Mesenchymal stem cell (in vitro differentiated cells and primary cell): ENCODE measurements around the gene KDSR.

Source experiments
- DNase-seq: peaks from one replicate; pipeline ENCODE4 v3.0.0-alpha.2; 2013
- H2AFZ ChIP-seq: one replicate; pipeline ENCODE4 v1.6.1; 2013; ENCODE audit warnings: low read depth, mild to moderate bottlenecking, control low read depth, inconsistent platforms, low read length, moderate library complexity
- H2AK5ac ChIP-seq: 2 replicates; pipeline ENCODE4 v1.6.1; 2013; ENCODE audit warnings: low read length, moderate library complexity, mild to moderate bottlenecking, inconsistent platforms; ENCODE audit not compliant: severe bottlenecking
- H2BK120ac ChIP-seq: one replicate; pipeline ENCODE4 v1.6.1; 2013; ENCODE audit warnings: low read depth, mild to moderate bottlenecking, inconsistent platforms, low read length, moderate library complexity
- H2BK12ac ChIP-seq, 2 experiments: one replicate each; pipeline ENCODE4 v1.6.1; 2013; ENCODE audit warnings: inconsistent platforms in 2 of 2, low read length in 2 of 2, mild to moderate bottlenecking in 2 of 2, moderate library complexity in 2 of 2, control low read depth in 1 of 2
- H2BK15ac ChIP-seq: one replicate; pipeline ENCODE4 v1.6.1; 2013; ENCODE audit warnings: mild to moderate bottlenecking, low read depth, inconsistent platforms; ENCODE audit not compliant: poor library complexity, severe bottlenecking
- H2BK5ac ChIP-seq: 2 replicates; pipeline ENCODE4 v1.6.1; 2013; ENCODE audit warnings: low read depth, mild to moderate bottlenecking, low read length, control low read depth, inconsistent platforms; ENCODE audit not compliant: poor library complexity, severe bottlenecking
- H3K14ac ChIP-seq, 2 experiments: one replicate each; pipeline ENCODE4 v1.6.1; 2013; ENCODE audit warnings: inconsistent platforms in 2 of 2, low read length in 2 of 2, control low read depth in 1 of 2, mild to moderate bottlenecking in 1 of 2, moderate library complexity in 1 of 2
- H3K18ac ChIP-seq, 2 experiments: one replicate each; pipeline ENCODE4 v1.6.1; 2013; ENCODE audit warnings: inconsistent platforms in 2 of 2, low read length in 2 of 2, control low read depth in 1 of 2, low read depth in 1 of 2, mild to moderate bottlenecking in 1 of 2
- H3K23ac ChIP-seq, 2 experiments: one replicate each; pipeline ENCODE4 v1.6.1; 2013; ENCODE audit warnings: inconsistent platforms in 2 of 2, low read length in 2 of 2, mild to moderate bottlenecking in 2 of 2, moderate library complexity in 2 of 2, control low read depth in 1 of 2
- H3K27ac ChIP-seq: 2 replicates; pipeline ENCODE4 v1.5.1; 2013; ENCODE audit warnings: mild to moderate bottlenecking, moderate library complexity, low read length, control low read depth, inconsistent platforms; ENCODE audit not compliant: poor library complexity, severe bottlenecking
- H3K27me3 ChIP-seq, 2 experiments: 2 replicates each; pipeline versions ENCODE4 v1.6.1 to v1.7.0; 2013; ENCODE audit warnings: low read length in 2 of 2, mild to moderate bottlenecking in 2 of 2, moderate library complexity in 2 of 2, control low read depth in 1 of 2, inconsistent platforms in 1 of 2; ENCODE audit not compliant: control insufficient read depth in 1 of 2, insufficient read depth in 1 of 2
- H3K36me3 ChIP-seq, 2 experiments: 2 replicates each; pipeline versions ENCODE4 v1.6.1 to v1.7.0; 2013; ENCODE audit warnings: low read length in 2 of 2, control low read depth in 1 of 2, inconsistent platforms in 1 of 2, low read depth in 1 of 2, mild to moderate bottlenecking in 1 of 2; ENCODE audit not compliant: insufficient read depth in 2 of 2, control insufficient read depth in 1 of 2
- H3K4ac ChIP-seq, 2 experiments: one replicate each; pipeline ENCODE4 v1.6.1; 2013; ENCODE audit warnings: inconsistent platforms in 2 of 2, low read length in 2 of 2, mild to moderate bottlenecking in 2 of 2, moderate library complexity in 2 of 2, control low read depth in 1 of 2, low read depth in 1 of 2
- H3K4me1 ChIP-seq: 2 replicates; pipeline ENCODE4 v1.6.1; 2013; ENCODE audit warnings: low read depth, low read length, control low read depth; ENCODE audit not compliant: control insufficient read depth, insufficient read depth
- H3K4me2 ChIP-seq: 2 replicates; pipeline ENCODE4 v1.6.1; 2013; ENCODE audit warnings: low read length, mild to moderate bottlenecking, inconsistent platforms; ENCODE audit not compliant: poor library complexity, severe bottlenecking
- H3K4me3 ChIP-seq, 2 experiments: 2 replicates each; pipeline versions ENCODE4 v1.5.1 to v1.7.0; 2013; ENCODE audit warnings: low read length in 2 of 2, mild to moderate bottlenecking in 2 of 2, control low read depth in 1 of 2, low read depth in 1 of 2; ENCODE audit not compliant: insufficient read depth in 1 of 2
- H3K79me1 ChIP-seq: replicated peaks from 2 replicates; pipeline ENCODE4 v1.6.1; 2013; ENCODE audit warnings: mild to moderate bottlenecking, control low read depth, low read length, inconsistent platforms; ENCODE audit not compliant: poor library complexity, severe bottlenecking
- H3K9ac ChIP-seq: 2 replicates; pipeline ENCODE4 v1.7.0; 2013; ENCODE audit warnings: mild to moderate bottlenecking, low read length, moderate library complexity
- H3K9me3 ChIP-seq: 2 replicates; pipeline ENCODE4 v1.7.0; 2013; ENCODE audit warnings: mild to moderate bottlenecking, low read length; ENCODE audit not compliant: control insufficient read depth
- H4K8ac ChIP-seq: one replicate; pipeline ENCODE4 v1.6.1; 2013; ENCODE audit warnings: inconsistent platforms, mild to moderate bottlenecking, low read length, moderate library complexity
- H4K91ac ChIP-seq: one replicate; pipeline ENCODE4 v1.6.1; 2013; ENCODE audit warnings: mild to moderate bottlenecking, low read length, inconsistent platforms
- WGBS: methylation state at CpG from one replicate; pipeline ENCODE4 v1.1.7; 2013; ENCODE audit warnings: mixed read lengths; 5-methylcytosine and 5-hydroxymethylcytosine counted together

The KDSR gene

GRCh38 chr18:63397349-63397748 is 30.3 kb upstream of the KDSR start:
- H3K79me1 ChIP-seq: peaks cover 17% of the 10 kb centered on the region
- H4K8ac ChIP-seq: no peak overlapping the region
- no peak overlapping the region for H3K18ac ChIP-seq
- H3K27ac ChIP-seq: no peak overlapping the region
- no peak overlapping the region for H2AK5ac ChIP-seq
- no peaks in the 10 kb centered on the region for H3K9me3 ChIP-seq
- H3K27me3 ChIP-seq: no peaks in the 10 kb centered on the region
- no peak overlapping the region for H3K23ac ChIP-seq
- H3K4me2 ChIP-seq: no peak overlapping the region
- H2BK120ac ChIP-seq: no peak overlapping the region
- no peak overlapping the region for H2BK15ac ChIP-seq
- H3K4me3 ChIP-seq: no peak overlapping the region
- no peak overlapping the region for H2BK12ac ChIP-seq
- H2BK5ac ChIP-seq: no peak overlapping the region
- no peak overlapping the region for H3K9ac ChIP-seq
- no peak for DNase-seq
- no peak overlapping the region for H3K4ac ChIP-seq
- H4K91ac ChIP-seq: no peak overlapping the region
- no CpG with 5 or more reads among the region's 1 CpG for WGBS
- no peak overlapping the region for H2AFZ ChIP-seq
- H3K14ac ChIP-seq: no peak overlapping the region
- peaks cover 26 to 96% of the 10 kb centered on the region in 2 experiments for H3K36me3 ChIP-seq
- H3K4me1 ChIP-seq: no peaks in the 10 kb centered on the region

GRCh38 chr18:63395503-63395902 is 28.5 kb upstream of the KDSR start:
- Histone ChIP-seq H3K9ac (no peak overlapping the region), H3K4me3 (no peak overlapping the region), H3K27ac (no peak overlapping the region), H3K27me3 (no peaks in the 10 kb centered on the region), H3K14ac (no peak overlapping the region), H3K18ac (no peak overlapping the region), H3K79me1 (peaks cover 11% of the 10 kb centered on the region), H3K4me1 (no peaks in the 10 kb centered on the region), H3K4me2 (no peak overlapping the region), H2BK120ac (no peak overlapping the region), H2AFZ (no peak overlapping the region), H4K8ac (no peak overlapping the region), H2BK12ac (no peak overlapping the region), H3K9me3 (no peaks in the 10 kb centered on the region), H3K4ac (no peak overlapping the region), H2AK5ac (no peak overlapping the region), H2BK5ac (no peak overlapping the region), H3K36me3 (peaks cover 21 to 96% of the 10 kb centered on the region in 2 experiments), H2BK15ac (no peak overlapping the region), H4K91ac (no peak overlapping the region), H3K23ac (no peak overlapping the region)
- WGBS: no CpG with 5 or more reads among the region's 1 CpG
- no peak for DNase-seq

GRCh38 chr18:63394954-63395353 is 27.9 kb upstream of the KDSR start:
- Histone ChIP-seq H3K4me3 (no peak overlapping the region), H3K36me3 (peaks cover 23 to 96% of the 10 kb centered on the region in 2 experiments), H3K4me2 (no peak overlapping the region), H3K9me3 (no peaks in the 10 kb centered on the region), H3K27me3 (no peaks in the 10 kb centered on the region), H3K79me1 (peaks cover 12% of the 10 kb centered on the region), H2BK5ac (no peak overlapping the region), H3K14ac (no peak overlapping the region), H3K9ac (no peak overlapping the region), H2BK15ac (no peak overlapping the region), H3K4me1 (no peaks in the 10 kb centered on the region), H4K91ac (no peak overlapping the region), H3K23ac (no peak overlapping the region), H3K4ac (no peak overlapping the region), H4K8ac (no peak overlapping the region), H3K18ac (no peak overlapping the region), H2AK5ac (no peak overlapping the region), H2BK12ac (no peak overlapping the region), H2AFZ (no peak overlapping the region), H3K27ac (no peak overlapping the region), H2BK120ac (no peak overlapping the region)
- DNase-seq: no peak
- WGBS: no CpG with 5 or more reads among the region's 3 CpGs

GRCh38 chr18:63387861-63388260 is 20.9 kb upstream of the KDSR start:
- no peak overlapping the region for H3K27ac ChIP-seq
- 100% methylated on average over 3 of the region's 4 CpGs for WGBS
- H2BK5ac ChIP-seq: no peak overlapping the region
- no peak overlapping the region for H3K9ac ChIP-seq
- H3K4me2 ChIP-seq: no peak overlapping the region
- H3K36me3 ChIP-seq: peaks cover 18 to 77% of the 10 kb centered on the region in 2 experiments
- no peak overlapping the region for H3K23ac ChIP-seq
- H3K27me3 ChIP-seq: no peaks in the 10 kb centered on the region
- no peak overlapping the region for H3K18ac ChIP-seq
- no peak overlapping the region for H2AFZ ChIP-seq
- no peaks in the 10 kb centered on the region for H3K4me1 ChIP-seq
- no peak overlapping the region for H3K4ac ChIP-seq
- no peak overlapping the region for H2BK120ac ChIP-seq
- H2BK12ac ChIP-seq: no peak overlapping the region
- H4K91ac ChIP-seq: no peak overlapping the region
- no peak overlapping the region for H4K8ac ChIP-seq
- no peak overlapping the region for H3K14ac ChIP-seq
- no peaks in the 10 kb centered on the region for H3K9me3 ChIP-seq
- H3K79me1 ChIP-seq: peaks cover 2% of the 10 kb centered on the region
- no peak overlapping the region for H3K4me3 ChIP-seq
- H2BK15ac ChIP-seq: no peak overlapping the region
- no peak overlapping the region for H2AK5ac ChIP-seq
- DNase-seq: no peak
